NCI-H128 (cell line): ENCODE data around the gene CRKL.
"Not testable (repeated sequence)": the region's sequence is repeated elsewhere in the genome, so short reads cannot be mapped to it uniquely, and the experiment has no call there.

Experiments
- DNase-seq: peaks from one replicate; lab custom pipeline; 2025; ENCODE audit not compliant: unreplicated experiment; lab: John Stamatoyannopoulos, UW

Gene CRKL

GRCh38 chr22:20965888-20966855 is 49.0 kb downstream of the CRKL start:
- no peak for DNase-seq

- DNase-seq: no peak
Observed at GRCh38 chr22:20966883-20967696, 49.9 kb downstream of the CRKL start, which contains the start of gene AIFM3. Gene AIFM3 (plus strand): TSS chr22:20967255. CDS start chr22:20967945, 690 bp downstream.

- DNase-seq: no peak
Observed at GRCh38 chr22:20967697-20968211, 50.5 kb downstream of the CRKL start.

- DNase-seq: no peak
Observed at GRCh38 chr22:20968281-20968977, 51.2 kb downstream of the CRKL start.

GRCh38 chr22:20970939-20971657 is 53.9 kb downstream of the CRKL start:
- no peak for DNase-seq

- not testable (repeated sequence) for DNase-seq
Observed at GRCh38 chr22:20972014-20972694, 54.9 kb downstream of the CRKL start.

- no peak for DNase-seq
Observed at GRCh38 chr22:20972933-20973577, 55.8 kb downstream of the CRKL start.

GRCh38 chr22:20973634-20974286 is 56.6 kb downstream of the CRKL start:
- no peak for DNase-seq

GRCh38 chr22:20974336-20974955 is 57.2 kb downstream of the CRKL start:
- no peak for DNase-seq

GRCh38 chr22:20975541-20976290 is 58.5 kb downstream of the CRKL start:
- no peak for DNase-seq

GRCh38 chr22:20976291-20976877 is 59.2 kb downstream of the CRKL start:
- no peak for DNase-seq

GRCh38 chr22:20977019-20977418 is 59.8 kb downstream of the CRKL start:
- DNase-seq: no peak

GRCh38 chr22:20977516-20978170 is 60.4 kb downstream of the CRKL start:
- no peak for DNase-seq

- DNase-seq: no peak
Observed at GRCh38 chr22:20978419-20978818, 61.2 kb downstream of the CRKL start.

GRCh38 chr22:20979243-20979809 is 62.1 kb downstream of the CRKL start:
- DNase-seq: no peak

- no peak for DNase-seq
Observed at GRCh38 chr22:20979940-20980453, 62.8 kb downstream of the CRKL start.
